ENCODE results near the gene TAF1C.

Gene TAF1C

GRCh38 chr16:84194470-84195200, 7.8 kb upstream of the TAF1C start:
- Histone ChIP-seq H3K79me2 (ENCODE audit: insufficient read depth, low read length) (no peaks in the 10 kb centered on the region), H3K27ac (ENCODE audit: low read length) (no peak overlapping the region), H3K9ac (ENCODE audit: low read depth, low read length) (no peak overlapping the region), H3K4me3 (ENCODE audit: low read depth in 1 of 2, low read length in 2 of 2) (no peak overlapping the region), H3K36me3 (ENCODE audit: insufficient read depth, low read length) (no peaks in the 10 kb centered on the region), H2AFZ (ENCODE audit: low read depth, low read length) (no peak overlapping the region), H4K20me1 (ENCODE audit: insufficient read depth, low read length) (peaks cover 8% of the 10 kb centered on the region; the same call in 1 of the 2 replicates), H3K9me3 (ENCODE audit: insufficient read depth, low read length, severe bottlenecking) (no peaks in the 10 kb centered on the region), H3K4me2 (ENCODE audit: insufficient read depth, low read length) (peak overlapping the region; percentile 36), H3K27me3 (ENCODE audit: insufficient read depth, low read length, poor library complexity) (no peaks in the 10 kb centered on the region), H3K4me1 (ENCODE audit: insufficient read depth, low read length) (peaks cover 26% of the 10 kb centered on the region)
- TF ChIP-seq CTCF (IDR thresholded peaks at IDR 0.05; ENCODE audit: borderline replicate concordance, extremely low read depth, low read length, poor library complexity, severe bottlenecking) (peak; percentile 37), EZH2 (IDR thresholded peaks at IDR 0.05; ENCODE audit: borderline replicate concordance, low read depth, low read length, severe bottlenecking) (no peak)
- peak; percentile 49 for ATAC-seq (ENCODE audit: insufficient read depth, low read depth)
- DNase-seq = peak; percentile 58

GRCh38 chr16:84194018-84194417, 7.2 kb upstream of the TAF1C start:
- ATAC-seq (ENCODE audit: insufficient read depth, low read depth) = peak; percentile 3; the same call in 1 of the 3 replicates
- Histone ChIP-seq H4K20me1 (ENCODE audit: insufficient read depth, low read length) (peaks cover 8% of the 10 kb centered on the region; the same call in 1 of the 2 replicates), H3K9ac (ENCODE audit: low read depth, low read length) (no peak overlapping the region), H3K36me3 (ENCODE audit: insufficient read depth, low read length) (no peaks in the 10 kb centered on the region), H3K4me2 (ENCODE audit: insufficient read depth, low read length) (peak overlapping the region; percentile 36), H3K79me2 (ENCODE audit: insufficient read depth, low read length) (no peaks in the 10 kb centered on the region), H3K4me1 (ENCODE audit: insufficient read depth, low read length) (peaks cover 26% of the 10 kb centered on the region), H3K4me3 (ENCODE audit: low read depth in 1 of 2, low read length in 2 of 2) (no peak overlapping the region), H3K27ac (ENCODE audit: low read length) (no peak overlapping the region), H2AFZ (ENCODE audit: low read depth, low read length) (no peak overlapping the region), H3K9me3 (ENCODE audit: insufficient read depth, low read length, severe bottlenecking) (no peaks in the 10 kb centered on the region), H3K27me3 (ENCODE audit: insufficient read depth, low read length, poor library complexity) (no peaks in the 10 kb centered on the region)
- TF ChIP-seq EZH2 (IDR thresholded peaks at IDR 0.05; ENCODE audit: borderline replicate concordance, low read depth, low read length, severe bottlenecking) (no peak), CTCF (IDR thresholded peaks at IDR 0.05; ENCODE audit: borderline replicate concordance, extremely low read depth, low read length, poor library complexity, severe bottlenecking) (no peak)
- DNase-seq = no peak

GRCh38 chr16:84193480-84193879, 6.6 kb upstream of the TAF1C start:
- no peak overlapping the region for H2AFZ ChIP-seq (ENCODE audit: low read depth, low read length)
- H4K20me1 ChIP-seq (ENCODE audit: insufficient read depth, low read length) = peaks cover 8% of the 10 kb centered on the region; the same call in 1 of the 2 replicates
- no peaks in the 10 kb centered on the region for H3K9me3 ChIP-seq (ENCODE audit: insufficient read depth, low read length, severe bottlenecking)
- H3K9ac ChIP-seq (ENCODE audit: low read depth, low read length) = no peak overlapping the region
- H3K79me2 ChIP-seq (ENCODE audit: insufficient read depth, low read length) = no peaks in the 10 kb centered on the region
- H3K27ac ChIP-seq (ENCODE audit: low read length) = no peak overlapping the region
- no peak overlapping the region for H3K4me3 ChIP-seq (ENCODE audit: low read depth in 1 of 2, low read length in 2 of 2)
- no peak for TF ChIP-seq EZH2 (IDR thresholded peaks at IDR 0.05; ENCODE audit: borderline replicate concordance, low read depth, low read length, severe bottlenecking)
- no peak for TF ChIP-seq CTCF (IDR thresholded peaks at IDR 0.05; ENCODE audit: borderline replicate concordance, extremely low read depth, low read length, poor library complexity, severe bottlenecking)
- no peaks in the 10 kb centered on the region for H3K36me3 ChIP-seq (ENCODE audit: insufficient read depth, low read length)
- no peaks in the 10 kb centered on the region for H3K27me3 ChIP-seq (ENCODE audit: insufficient read depth, low read length, poor library complexity)
- H3K4me2 ChIP-seq (ENCODE audit: insufficient read depth, low read length) = peak overlapping the region; percentile 17; the same call in 1 of the 2 replicates
- H3K4me1 ChIP-seq (ENCODE audit: insufficient read depth, low read length) = peaks cover 26% of the 10 kb centered on the region
- peak; percentile 87 for ATAC-seq (ENCODE audit: insufficient read depth, low read depth)
- peak; percentile 67 for DNase-seq

Measured in DND-41 (cell line).